Posterior vena cava (tissue), 2 donors: ENCODE results near the gene TP73. TPM values are rescaled to one million over a fixed set of nuclear protein-coding genes. Genes with fewer than 3 reads are reported as not detected.

Experiments
- DNase-seq: peaks from one replicate; pipeline ENCODE4 v3.0.0-alpha.2; 2020; ENCODE audit warnings: low spot score
- intact Hi-C, 2 donors: fragments of 100-400 bp; cut with DNase I; formaldehyde crosslinking; loops; one replicate each; pipeline versions ENCODE4 v1.14.1 to v1.14.2; 2022 to 2023
- total RNA-seq, 2 donors: library from RNA; stranded (reverse); fragmentation: NEBNext Ultra II Directional; extraction: Animal tissue kit (Norgen Biotek cat#: 25700); gene quantifications; one replicate each; pipeline ENCODE4 v1.2.1, GENCODE V29; 2021
- donor health status: DM: yes; HTN: yes; CAD: no.
- donor health status: DM: yes; HTN: yes; CAD: no.

TP73 gene
- total RNA-seq, 2 donors from 2014 or later = not detected

DNA sequence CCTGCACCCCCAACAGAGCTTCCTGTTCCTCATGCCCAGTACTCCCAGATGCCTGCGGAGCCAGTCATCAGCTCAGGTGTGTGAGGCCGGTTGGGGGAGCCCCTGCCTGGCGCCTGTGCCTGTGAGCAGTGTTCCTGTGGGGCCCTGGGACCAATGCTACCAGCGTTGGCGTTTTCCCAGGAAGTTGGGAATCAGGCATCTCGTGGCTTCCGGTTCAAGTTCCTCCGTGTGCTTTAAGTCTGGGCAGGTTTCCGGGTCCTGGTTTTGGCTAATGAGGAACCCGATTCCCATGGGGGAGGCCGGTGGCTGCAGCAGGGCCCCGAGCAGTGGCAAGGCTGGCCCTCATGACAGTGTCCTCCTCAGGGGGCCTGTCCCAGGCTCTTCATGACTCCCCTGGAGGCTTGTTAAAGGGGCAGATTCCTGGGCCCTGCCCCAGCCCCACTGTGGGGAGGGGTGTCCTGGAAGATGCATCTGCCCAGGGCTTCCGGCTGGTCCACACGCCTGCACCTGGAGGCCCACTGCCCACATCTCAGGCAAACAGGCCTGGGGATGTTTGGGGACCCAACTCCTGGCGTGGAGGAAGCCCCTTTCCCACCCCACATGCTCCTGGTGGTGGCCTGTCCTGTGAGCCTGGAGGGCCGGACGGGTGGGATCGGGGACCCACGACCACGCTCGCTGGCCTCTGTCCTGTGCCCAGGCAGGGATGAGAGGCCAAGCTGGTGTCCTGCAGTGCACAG, 26.2 kb downstream of the TP73 start:
- intact Hi-C loops = loop anchor here in 1 of 2 donors (5.0 kb wide), 1 partner anchor 861 kb away; no protein-coding TSS in a partner anchor
- DNase-seq = no peak

DNA sequence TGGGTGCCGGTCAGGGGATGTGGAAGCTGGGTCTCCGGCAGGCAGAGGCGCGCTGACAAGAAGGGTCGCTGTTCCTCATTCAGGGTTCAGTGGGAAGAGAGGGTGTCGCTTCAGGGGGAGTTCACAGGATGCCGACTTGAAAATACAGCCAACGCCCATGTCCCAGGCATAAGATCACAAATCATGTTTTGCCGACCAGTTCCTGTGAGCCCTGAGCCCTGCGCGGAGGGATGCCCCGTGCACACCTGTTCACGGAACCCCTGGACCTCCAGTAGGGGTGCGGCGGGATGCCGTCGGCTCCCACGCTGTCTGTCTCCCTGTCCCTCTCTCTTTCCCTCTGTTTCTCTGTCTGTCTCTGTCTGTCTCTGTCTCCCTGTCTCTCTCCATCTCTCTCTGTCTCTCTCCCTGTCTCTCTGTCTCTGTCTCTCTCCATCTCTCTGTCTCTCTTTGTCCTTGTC, 26.8 kb downstream of the TP73 start:
- DNase-seq = no peak
- intact Hi-C loops = loop anchor here in 1 of 2 donors (5.0 kb wide), 1 partner anchor 862 kb away; no protein-coding TSS in a partner anchor

DNA sequence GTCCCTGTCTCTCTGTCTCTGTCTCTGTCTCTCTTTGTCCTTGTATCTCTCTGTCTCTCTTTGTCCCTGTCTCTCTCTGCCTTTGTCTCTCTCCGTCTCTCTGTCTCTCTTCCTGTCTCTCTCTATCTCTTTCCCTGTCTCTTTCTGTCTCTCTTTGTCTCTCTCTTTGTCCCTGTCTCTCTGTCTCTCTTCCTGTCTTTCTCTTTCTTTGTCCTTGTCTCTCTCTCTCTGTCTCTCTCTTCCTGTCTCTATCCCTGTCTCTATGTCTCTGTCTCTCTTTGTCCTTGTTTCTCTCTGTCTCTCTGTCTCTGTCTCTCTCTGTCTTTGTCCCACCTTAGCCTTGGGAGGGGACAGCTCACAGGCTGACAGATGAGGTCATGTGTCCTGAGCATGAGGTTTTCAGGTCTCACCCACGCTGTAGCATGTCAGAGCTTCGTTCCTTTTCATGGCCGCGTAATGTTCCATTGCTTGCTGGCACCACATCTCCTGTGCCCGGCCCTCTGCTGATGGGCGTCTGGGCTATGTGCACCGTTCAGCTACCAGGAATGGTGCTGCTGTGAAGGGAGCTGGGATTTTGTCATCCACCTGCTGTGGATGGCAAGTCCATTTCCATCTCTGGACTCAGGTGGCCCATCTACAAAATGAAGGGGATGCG, 27.6 kb downstream of the TP73 start:
- intact Hi-C loops = loop anchor here in 1 of 2 donors (5.0 kb wide), 1 partner anchor 863 kb away; no protein-coding TSS in a partner anchor
- no peak for DNase-seq

DNA sequence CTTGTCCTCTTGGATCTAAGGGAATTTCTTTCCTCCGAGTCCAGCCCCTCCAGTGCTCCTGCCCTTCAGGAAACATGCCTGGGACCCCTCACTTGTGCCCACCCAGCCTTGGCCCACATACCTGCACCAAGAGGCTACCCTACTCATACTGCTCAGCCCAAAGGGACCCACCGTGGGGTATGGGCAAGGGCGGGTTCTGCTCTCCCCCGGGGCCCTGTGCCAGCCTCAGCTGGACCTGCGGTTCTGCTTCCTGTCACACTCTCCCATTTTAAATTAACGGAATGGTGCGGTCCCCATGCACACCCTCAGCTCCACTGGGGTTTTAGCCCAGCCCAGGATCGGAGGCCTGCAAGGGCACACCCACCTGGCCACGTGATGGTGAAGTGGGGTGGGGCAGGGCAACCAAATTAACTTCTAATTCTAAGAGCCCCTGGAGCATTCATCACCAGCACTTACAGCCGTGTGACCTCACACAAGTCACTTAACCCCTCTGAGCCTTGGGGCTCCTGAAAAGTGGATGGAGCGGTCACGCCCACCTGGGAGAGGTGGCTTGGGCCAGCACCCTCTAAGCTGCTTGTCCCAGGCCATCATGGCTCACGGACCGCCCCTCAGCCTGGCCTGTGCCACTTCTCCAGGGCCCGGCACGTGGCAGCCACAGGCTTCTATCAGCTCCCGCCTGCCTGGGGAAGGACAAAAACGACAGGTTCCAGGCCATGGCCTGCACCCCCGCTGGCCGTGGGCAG, 28.3 kb downstream of the TP73 start:
- intact Hi-C loops = no loop called here

DNA sequence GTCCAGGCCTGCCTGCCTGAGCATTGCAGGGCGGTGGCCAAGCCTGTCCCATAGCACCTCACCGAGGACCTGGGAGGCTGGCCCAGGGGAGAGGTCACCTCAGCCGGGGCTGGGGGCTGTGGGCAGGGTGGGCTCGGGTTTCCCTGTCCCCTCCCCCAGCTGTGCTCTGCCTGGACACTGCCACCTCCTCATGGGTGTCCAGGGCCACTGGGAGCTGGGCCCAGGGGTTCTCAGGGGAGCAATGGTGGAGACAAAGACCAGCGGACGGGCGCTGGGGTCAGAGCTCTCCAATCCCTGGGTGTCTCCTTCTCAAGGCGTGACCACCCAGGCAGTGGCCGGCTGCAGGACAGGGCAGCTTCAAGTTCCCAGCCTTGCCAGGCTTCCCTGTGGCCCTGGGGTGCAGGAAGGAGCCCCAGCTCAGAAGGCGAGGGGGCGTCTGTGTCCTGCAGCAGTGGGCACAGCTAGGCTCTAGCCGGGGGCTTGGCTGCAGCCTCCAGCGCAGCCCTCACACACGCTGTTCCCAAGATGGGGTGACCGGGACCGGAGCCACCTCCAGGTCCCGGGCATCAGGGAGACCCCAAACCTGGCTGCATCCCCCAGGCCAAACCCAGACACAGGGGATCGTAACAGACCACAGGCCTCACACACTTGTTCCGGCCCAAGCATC, 29.0 kb downstream of the TP73 start:
- intact Hi-C loops = no loop called here
- no peak for DNase-seq

More for the DNA sequence above, 28.3 kb downstream of the TP73 start:
- DNase-seq = no peak

DNA sequence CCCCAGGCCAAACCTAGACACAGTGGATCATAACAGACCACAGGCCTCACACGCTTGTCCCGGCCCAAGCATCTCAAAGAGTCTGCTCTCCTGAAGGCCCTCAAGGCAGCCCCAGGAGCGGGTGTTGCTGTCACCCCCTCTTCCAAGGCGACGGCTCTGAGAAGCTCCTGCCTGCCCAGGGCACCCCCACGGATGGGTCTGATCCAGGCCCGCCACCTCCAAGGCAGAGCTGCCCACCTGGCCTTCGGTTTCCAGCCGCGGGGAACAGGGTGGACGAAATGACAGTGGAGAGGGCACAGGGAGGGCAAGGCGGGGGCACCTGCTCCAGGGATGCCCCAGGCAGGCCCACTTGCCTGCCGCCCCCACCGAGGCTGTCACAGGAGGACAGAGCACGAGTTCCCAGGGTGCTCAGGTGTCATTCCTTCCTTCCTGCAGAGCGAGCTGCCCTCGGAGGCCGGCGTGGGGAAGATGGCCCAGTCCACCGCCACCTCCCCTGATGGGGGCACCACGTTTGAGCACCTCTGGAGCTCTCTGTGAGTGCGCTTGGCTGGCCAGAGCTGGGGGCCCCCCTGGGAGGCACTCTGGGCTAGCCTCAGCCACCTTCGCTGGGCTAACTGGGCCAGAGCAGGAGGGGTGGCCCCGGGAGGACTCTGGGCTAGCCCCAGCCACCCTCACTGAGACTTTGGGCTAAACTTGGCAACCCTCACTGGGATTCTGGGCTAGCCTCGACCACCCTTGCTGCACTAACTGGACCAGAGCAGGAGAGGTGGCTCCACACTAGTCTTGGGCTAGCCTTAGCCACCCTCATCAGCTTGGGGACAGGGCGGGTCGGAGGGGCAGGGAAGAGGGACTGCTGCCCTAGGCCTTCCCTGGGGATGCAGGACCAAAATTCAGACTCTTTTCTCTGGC, 29.8 kb downstream of the TP73 start:
- intact Hi-C loops = no loop called here
- no peak for DNase-seq

DNA sequence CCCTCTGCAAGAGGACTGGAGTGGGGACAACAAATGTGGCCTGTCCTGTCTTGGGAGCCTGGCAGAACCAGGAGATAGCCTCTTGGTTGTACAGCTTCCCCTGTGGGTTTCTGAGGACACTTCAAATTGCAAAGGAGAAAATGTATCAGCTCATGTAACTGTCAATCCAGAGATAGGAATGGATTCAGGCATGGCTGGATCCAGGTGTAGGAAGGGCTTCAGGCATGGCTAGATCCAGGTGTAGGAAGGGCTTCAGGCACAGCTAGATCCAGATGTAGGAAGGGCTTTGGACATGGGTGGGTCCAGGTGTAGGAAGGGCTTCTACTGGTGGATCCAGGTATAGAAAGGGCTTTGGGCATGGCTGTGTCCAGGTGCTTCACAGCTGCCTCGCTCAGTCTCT, 30.9 kb downstream of the TP73 start:
- no peak for DNase-seq
- intact Hi-C loops = no loop called here

DNA sequence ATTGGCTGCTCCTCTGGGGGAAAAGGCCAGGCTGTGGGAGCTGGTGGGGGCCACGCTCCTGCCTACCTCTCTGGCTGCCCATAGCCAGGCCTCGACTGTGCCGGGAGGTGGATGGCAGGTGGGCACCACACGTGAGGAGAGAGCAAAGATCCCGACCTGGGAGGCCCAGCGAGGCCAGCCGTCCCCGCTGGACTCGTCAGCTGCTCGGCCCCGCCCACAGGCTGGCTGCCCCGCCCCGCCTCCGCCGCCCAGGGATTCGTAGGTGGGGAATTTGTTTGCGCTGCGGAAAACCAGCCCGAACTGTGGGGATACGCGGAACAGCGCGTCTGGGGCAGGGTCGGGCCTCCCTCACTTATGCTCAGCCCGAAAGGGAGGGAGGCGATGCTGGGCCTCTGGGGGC, 31.7 kb downstream of the TP73 start:
- DNase-seq = no peak
- intact Hi-C loops = no loop called here

DNA sequence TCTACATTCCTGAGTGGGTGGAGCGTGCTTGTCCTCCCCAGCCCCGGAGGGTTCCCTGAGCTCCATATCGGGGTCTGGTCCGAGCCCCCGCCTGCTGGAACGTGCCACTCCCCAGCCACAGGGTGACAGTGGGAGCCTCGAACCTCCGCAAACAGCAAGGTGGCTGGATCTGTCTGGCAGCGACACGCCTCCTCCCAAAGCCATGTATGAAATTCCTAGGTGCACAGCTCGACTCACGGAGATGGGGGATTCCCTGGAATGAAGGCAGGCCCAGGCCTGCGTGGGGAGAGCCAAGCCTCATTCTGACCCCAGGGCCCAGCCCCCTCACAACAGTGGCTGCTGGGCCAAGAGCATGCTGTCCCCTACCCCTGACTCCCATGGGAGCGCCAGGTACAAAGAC, 32.9 kb downstream of the TP73 start:
- intact Hi-C loops = no loop called here
- no peak for DNase-seq

DNA sequence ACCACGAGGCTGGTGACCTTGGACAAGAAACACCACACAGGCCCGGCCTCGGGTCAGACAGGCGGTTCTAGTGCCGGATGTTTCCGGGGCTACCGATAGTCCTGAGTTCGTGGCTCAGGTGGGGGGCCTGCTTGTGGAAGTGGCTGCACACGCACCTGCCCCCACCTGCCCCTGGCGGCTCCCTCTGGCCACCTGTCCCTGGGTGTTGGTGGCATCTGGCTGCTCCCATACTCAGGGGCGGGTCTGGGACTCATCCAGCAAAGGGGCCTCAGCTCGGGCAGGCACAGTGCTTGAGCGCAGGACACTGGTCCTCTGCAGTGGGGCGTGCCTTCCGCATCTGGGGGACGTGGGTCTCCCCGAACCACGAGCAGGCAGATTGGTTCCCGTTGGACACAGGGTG, 33.6 kb downstream of the TP73 start:
- intact Hi-C loops = no loop called here
- DNase-seq = no peak

DNA sequence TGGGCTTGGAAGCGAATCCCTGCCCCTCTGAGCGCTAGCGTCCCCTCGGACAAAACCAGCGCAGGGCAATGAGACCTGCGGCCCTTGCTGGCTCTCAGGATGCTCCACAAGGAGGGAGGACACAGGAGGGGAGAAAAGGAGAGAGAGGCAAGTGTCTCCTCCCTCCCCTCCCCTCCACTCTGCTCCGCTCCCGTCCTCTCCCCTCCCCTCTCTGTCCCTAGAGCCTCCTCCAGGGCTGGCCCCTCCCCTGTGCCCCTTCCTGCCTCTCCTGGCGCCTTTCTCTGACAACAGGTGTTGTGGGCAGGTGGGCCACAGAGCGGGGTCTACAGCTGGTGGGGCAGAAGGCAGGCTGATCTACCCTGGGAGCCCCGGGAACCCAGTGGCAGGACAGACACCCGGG, 35.2 kb downstream of the TP73 start:
- intact Hi-C loops = no loop called here
- no peak for DNase-seq

DNA sequence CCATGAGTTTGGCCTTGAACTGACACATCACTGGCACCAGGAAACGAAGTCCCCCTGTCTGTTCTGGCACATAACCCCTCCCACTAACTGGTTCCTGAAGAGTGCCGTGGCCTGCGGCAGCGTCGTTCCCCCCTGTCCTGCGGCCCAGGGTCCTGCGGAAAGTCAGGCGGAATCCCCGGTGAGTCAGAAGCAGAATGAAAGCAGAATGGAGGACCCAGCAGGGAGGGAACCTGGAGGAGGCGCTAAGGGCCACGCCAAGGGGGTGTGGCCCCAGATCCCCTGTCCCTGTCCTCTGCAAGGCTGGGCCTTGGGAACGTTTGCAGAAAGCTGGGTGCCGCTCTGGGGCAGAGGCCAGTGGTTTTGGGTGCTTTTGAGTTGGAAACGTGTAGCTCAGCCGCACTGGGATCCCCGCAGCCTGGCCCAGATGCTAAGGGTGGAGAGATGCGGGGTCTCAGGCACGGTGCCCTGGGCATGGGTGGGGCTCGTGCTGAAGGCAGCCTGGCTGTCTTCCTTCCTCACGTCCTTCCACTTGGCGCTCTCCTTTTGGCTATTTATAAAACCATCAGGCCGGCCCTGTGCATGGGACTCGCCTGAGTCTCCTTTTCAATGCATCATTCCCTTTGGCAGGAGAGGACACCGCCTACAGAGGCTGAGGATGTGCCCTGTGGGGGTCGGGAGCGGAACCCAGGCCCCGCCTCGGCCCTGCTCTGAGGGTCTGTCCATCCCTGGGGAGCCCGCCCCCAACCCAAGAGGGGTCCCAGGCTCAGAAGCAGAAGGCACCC, 36.2 kb downstream of the TP73 start:
- intact Hi-C loops = no loop called here
- DNase-seq = no peak

DNA sequence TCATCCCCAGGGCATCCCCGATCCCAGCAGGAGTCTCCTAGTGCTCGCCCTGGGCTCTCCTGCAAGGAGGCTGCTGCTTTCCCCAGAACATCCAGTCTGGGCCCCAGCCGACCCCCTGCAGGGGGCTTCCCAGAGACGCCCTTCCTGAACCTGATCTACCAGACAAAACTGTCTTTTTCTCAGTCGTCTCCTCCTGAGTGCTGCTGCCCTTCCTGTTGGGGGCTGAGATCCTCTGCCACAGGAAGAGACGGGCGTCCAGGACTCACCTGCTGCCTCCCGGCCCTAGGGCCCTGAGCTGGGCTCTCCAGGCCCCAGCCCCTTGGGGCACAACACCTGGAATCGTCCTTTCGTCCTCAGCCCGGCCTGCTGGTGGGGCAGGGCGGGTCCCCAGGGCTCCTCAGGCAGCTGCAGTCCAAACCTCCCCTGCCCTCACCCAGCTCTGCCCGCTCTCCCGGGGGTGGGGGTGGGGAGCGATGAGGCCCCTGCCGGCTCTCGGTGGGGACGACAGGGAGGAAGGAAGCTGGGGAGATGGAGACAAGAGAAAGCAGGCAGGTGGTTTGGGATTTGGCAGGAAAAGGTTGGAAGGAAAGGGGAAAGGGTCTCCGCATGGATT, 36.9 kb downstream of the TP73 start:
- no peak for DNase-seq
- intact Hi-C loops = no loop called here

DNA sequence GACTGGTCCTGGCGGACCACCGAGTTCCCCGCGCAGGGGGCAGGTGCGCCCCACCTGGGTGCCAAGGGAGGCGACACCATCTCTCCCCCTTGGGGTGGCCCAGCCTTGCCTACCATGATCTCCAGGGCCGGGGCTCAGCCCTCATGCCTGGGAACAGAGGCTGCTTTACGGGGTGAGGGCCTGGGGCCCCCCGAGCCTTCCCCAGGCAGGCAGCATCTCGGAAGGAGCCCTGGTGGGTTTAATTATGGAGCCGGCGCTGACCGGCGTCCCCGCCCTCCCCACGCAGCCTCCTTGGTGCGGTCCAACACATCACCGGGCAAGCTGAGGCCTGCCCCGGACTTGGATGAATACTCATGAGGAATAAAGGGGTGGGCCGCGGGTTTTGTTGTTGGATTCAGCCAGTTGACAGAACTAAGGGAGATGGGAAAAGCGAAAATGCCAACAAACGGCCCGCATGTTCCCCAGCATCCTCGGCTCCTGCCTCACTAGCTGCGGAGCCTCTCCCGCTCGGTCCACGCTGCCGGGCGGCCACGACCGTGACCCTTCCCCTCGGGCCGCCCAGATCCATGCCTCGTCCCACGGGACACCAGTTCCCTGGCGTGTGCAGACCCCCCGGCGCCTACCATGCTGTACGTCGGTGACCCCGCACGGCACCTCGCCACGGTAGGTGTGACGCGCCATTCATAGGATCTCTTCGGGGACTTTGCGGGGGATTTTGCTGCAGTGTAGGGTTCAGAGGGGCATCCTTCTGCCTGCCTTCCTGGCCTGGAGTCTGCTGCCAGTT, 38.2 kb downstream of the TP73 start:
- intact Hi-C loops = loop anchor here in 1 of 2 donors (1.0 to 5.0 kb wide), 2 partner anchors 44 to 697 kb away; no protein-coding TSS in a partner anchor

DNA sequence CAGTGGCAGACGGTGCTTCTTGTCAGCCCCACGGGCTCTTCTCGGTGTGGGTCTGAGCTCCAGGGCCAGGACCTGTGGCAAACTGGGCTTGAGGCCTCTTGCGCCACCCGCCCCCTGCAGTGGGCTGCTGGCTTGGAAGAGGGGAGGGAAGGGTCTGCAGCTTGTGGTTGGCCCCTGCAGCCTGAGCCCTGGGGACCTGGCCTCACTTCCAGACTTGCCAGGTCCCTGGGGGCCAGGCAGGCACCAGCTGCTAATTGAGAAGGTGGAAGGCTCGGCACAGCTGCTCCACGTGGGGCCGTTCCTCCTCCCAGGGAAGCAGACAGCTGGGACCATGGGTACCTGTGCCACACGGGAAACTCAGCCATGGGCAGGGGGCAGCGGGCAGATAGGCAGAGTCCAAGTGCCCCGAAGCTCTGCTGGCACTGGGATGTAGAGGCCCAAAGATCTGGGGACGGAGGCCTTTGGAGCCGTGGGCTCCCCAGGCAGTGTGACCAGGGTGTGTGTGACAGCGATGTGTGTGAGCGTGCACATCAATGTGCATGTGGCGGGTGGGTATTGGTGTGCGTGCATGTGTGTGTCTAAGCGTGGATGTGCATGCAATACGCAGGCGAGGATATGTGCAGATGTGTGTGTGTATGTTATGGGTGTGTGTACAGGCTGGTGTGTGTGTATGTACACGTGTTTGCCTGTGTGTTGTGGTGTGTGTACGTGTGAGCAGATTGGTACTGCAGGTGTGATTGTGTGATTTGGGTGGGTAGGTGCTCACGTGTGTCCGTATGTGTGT, 39.3 kb downstream of the TP73 start:
- intact Hi-C loops = loop anchor here in 1 of 2 donors (1.0 to 5.0 kb wide), 2 partner anchors 43 to 696 kb away; no protein-coding TSS in a partner anchor
- no peak for DNase-seq

More for the DNA sequence above, 38.2 kb downstream of the TP73 start:
- DNase-seq = no peak

DNA sequence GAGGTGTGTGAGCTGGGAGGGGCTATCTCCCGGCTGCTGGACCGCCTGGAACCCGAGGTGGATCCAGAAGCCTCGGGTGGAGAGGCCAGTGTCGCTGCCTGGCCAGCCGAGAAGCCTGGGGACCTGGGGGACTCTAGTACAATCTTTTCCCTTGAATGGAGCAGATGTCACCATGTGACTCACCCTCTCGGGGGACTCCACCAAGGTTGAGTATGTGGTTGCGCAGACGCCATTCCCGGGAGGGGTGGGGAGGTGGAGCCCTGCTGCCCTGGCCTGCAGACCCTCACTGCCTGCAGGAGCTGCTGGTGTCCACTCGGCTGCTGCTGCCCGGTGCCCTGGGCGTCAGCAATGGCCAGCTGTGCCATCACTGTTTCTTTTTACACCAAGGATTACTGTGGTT, 40.3 kb downstream of the TP73 start:
- intact Hi-C loops = loop anchor here in 1 of 2 donors (5.0 kb wide), 1 partner anchor 695 kb away; no protein-coding TSS in a partner anchor
- DNase-seq = no peak
